ENCODE results near the gene CNTN4.
"Not testable (repeated sequence)": the region's sequence is repeated elsewhere in the genome, so short reads cannot be mapped to it uniquely, and the experiment has no call there.

CNTN4 gene

DNA sequence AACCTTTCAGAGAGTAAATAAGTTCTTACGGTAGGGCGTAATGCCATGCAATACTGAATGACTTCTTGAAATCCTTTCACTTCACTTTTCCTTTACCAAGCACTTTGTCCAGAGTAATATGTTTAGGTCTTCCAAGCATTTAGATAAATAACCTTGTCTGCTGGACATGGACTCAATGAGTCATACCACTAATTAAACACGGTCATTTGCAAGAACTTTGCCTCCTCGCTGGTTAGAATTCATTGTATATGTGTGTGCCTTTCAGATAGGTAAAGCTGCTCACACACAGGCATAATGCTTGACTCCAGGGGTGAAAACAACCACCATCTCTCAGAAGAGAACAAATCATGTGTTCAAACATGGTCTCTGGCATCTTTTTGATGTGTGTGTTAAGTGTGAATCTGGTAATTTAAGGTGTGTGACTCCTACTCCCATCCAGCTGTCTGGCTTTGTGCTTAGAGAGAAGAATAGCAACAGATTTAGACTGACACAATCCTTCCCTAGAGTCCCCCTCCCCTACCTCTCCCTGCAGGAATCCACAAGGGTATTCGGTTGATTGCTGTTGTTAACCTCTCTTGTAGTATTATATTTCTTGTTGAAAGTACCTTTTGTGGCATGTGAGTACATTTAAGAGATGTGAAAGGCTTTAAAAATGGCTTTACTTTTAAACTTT, 419.0 kb downstream of the CNTN4 start:
- no peak for DNase-seq (ENCODE audit: low spot score)

DNA sequence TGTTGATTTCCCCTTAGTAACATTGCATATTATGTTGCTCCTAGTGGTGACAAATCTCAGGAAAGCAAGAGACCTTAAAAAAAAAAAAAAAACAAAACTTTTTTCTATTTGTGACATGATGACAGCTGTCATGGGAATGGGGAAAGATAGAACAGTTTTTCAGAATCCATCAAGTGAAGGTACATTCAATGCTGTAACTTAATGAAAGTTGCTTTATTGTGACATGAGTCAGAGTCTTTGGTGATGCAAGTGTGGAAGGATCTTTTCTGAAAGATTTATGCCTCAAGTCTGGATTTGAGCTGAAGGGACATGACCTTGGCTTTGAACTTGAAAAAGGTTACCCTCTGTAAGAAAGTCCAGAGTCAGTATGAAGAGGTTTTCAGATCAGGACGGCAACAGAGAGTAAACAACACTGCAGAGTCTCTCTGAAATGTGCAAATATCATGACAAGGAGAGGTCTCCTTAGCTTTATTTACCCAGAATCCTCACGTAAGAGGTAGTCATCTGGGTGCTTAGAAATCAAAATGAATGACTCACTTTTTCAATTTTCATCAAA, 424.7 kb downstream of the CNTN4 start:
- no peak for DNase-seq (ENCODE audit: low spot score)

DNA sequence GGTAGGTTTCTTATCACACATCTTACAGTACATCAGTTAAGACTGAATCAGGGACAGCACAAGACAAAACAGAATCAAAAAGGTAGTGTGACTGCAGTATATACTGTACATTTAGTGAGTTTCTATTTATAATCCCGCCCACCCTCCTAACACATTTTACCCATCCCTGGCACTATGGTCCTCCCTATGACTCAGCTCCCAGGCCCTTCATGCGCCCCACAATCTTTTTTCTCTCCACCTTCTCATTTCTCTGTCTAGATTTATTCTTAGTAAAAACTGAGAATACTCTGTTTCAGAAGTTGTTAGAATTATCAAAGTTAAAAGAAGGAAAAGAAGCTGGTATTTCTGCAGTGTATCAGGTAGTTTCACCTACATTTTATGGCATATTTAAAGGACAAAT, 427.3 kb downstream of the CNTN4 start:
- no peak for DNase-seq (ENCODE audit: low spot score)

DNA sequence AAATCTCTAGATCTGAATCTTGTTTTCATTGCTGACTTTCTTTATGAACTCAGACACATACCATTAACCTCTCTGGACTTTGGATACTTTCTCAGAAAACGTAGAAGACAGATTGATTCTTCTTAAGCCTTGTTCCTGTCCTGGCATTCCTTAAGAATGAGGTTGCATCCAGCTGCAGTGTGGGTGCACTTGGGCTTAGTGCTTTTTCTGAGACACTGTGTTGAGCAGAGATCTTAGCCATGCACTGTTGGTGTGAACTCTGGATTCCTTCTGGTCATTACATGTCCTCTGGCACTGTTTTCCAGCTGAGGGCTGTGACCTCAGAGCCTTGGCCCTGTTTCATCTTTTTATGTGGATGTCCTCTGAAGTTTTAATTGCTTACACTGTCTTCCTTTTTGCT, 428.3 kb downstream of the CNTN4 start:
- no peak for DNase-seq (ENCODE audit: low spot score)

DNA sequence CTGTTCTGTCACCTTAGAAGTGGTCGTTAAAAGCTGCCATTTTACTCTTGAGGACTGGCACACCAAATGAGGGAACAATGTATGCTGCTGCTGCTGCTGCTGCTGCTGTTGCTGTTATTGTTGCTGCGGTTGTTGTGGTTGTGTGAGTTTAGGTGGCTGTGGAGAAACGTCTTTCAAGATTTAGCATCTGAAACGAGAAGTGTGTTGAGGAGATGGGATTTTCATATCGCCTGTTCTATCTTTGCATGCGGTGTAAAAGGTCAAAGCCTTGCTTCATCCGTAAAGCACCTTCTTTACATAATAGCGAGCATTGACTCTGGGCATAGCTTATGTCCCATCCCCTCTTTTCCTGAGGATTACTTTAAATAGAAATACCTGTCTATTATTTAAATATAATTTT, 428.7 kb downstream of the CNTN4 start:
- DNase-seq (ENCODE audit: low spot score), result not testable (repeated sequence)

DNA sequence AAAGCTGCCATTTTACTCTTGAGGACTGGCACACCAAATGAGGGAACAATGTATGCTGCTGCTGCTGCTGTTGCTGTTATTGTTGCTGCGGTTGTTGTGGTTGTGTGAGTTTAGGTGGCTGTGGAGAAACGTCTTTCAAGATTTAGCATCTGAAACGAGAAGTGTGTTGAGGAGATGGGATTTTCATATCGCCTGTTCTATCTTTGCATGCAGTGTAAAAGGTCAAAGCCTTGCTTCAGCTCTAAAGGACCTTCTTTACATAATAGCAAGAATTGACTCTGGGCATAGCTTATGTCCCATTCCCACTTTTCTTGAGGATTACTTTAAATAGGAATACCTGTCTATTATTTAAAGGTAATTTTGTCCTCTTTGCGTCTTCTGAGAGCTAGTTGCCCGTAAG, 436.1 kb downstream of the CNTN4 start:
- not testable (repeated sequence) for DNase-seq (ENCODE audit: low spot score)

DNA sequence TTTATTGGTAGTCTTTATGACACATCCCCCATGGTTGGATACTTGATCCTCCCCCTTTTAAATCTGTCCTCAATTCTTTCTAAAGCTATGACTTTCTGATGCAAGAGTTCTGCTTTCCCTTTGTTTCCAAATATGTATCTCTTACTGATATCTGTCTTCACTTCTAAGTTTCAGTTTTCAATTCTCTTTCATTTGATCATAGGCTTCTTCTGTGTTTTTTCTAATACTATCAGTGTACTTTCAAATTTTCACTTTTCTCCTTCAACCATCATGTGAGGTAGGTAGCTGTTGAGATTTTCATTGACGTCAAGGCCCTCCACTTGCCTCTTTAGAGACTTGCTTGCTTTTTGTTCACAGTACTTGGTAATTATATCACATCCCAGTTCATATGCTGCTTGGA, 436.5 kb downstream of the CNTN4 start:
- DNase-seq (ENCODE audit: low spot score), result no peak

DNA sequence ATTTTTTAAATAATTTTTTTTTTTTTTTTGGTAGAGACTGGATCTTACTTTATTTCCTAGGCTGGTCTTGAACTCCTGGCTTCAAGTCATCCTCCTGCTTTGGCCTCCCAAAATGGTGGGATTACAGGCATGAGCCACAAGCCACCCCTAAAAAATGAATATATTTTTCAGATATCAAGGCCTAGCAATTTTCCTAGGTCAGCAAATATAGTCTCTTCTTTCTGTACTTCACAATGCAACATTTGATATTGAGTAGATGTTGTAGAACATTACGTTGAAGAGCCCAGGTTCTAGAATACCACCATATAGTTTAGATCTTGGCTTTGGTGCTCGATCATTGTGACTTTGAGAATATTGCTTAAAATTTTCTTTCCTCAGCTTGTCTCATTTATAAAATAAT, 437.9 kb downstream of the CNTN4 start:
- no peak for DNase-seq (ENCODE audit: low spot score)

DNA sequence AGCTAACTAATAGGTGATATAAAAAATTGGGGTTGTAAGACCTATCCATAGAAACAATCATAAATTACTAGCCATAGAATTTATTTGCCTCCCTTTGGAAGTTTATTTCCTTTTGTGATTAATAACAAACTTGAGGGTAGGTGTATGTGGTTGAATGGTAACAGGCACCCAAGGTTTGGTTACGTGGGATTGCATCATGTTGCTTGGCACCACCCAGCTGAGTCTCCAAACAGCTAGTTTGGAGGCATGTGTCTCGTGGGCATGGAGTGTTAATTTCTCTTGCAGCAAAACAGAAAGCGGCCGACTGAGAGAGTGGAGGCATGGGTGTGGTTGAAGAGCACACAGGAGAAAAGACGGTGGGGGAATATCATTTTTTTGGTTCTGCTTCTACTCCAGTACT, 441.4 kb downstream of the CNTN4 start:
- DNase-seq (ENCODE audit: low spot score), result no peak

DNA sequence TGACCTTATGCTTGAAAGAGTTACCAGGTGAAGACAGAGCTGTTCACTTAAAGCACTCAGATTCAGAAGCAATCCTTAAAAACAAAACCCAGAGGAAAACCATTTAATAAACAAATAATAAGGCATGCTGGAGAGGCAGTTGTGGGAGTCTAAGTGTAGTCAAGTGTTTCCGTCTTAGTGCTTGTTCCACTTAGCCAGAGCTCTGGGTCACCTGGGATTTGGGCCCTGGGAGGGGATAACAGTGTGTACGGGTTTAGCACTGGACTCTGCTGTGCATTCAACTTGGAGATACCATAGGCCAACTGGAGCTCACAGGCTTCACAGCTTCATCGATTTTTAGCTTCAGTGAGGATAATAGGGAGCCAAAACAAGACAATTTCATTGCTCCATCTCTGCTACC, 444.6 kb downstream of the CNTN4 start:
- no peak for DNase-seq (ENCODE audit: low spot score)

DNA sequence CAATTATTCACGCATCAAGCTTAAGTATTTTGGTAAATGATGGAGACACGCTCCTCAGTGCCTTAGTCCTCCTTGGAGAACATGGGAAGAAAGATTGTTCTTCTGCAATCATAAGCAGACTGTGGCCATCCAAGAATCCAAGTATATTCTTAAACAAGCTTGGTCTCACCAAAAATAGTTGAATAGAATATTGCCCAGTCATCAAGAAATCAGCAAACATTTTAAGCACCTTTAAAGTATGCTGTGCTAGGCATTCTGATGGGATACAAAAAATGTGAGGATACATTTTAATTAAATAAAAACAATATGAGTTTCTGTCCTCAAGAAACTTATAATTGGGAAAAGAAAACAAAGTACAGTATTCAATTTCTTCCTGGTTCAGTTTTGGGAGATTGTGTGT, 445.5 kb downstream of the CNTN4 start:
- DNase-seq (ENCODE audit: low spot score), result no peak

DNA sequence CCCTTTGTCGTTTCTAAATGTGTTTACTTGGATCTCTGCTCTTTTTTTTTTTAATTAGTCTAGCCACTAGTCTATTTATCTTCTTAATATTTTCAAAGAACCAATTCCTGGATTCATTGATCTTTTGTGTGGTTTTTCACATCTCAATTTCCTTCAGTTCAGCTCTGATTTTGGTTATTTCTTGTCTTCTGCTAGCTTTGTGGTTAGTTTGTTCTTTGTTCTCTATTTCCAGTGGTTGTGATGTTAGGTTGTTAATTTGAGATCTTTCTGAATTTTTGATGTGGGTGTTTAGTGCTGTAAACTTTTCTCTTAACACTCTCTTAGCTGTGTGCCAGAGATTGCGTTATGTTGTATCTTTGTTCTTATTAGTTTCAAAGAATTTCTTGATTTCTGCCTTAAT, 446.1 kb downstream of the CNTN4 start:
- DNase-seq (ENCODE audit: low spot score), result no peak

DNA sequence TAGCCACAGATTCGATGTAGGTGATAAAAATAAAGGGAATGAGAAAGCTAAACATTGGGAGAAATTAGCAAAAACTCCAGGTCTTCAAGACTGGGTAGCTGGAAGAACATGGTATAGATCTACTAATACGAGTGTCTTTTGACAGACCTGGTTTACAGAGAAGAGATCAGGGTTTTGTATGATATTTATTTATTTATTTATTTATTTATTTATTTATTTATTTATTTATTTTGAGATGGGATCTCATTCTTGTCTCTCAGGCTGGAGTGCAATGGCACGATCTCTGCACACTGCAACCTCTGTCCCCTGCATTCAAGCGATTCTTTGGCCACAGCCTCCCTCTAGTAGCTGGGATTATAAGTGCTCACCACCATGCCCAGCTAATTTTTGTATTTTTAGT, 448.4 kb downstream of the CNTN4 start:
- no peak for DNase-seq (ENCODE audit: low spot score)

DNA sequence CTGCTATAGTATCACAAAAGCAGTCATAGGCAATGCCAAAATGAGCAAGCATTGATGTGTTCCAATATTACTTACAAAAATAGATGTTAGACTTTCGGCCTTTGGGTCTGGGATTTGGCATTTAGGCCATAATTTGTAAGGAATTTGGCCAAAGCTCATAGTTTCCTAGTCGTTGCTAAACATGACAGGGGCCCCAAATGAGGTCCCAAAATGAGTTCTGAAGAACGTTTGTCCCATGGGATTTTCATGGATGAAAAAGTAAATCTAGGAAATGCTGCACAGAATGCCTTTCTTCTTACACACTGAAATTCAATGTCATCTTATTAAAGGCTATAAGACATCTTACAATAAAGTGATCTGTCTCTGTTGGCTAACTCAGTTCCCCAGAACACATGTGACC, 456.0 kb downstream of the CNTN4 start:
- no peak for DNase-seq (ENCODE audit: low spot score)

DNA sequence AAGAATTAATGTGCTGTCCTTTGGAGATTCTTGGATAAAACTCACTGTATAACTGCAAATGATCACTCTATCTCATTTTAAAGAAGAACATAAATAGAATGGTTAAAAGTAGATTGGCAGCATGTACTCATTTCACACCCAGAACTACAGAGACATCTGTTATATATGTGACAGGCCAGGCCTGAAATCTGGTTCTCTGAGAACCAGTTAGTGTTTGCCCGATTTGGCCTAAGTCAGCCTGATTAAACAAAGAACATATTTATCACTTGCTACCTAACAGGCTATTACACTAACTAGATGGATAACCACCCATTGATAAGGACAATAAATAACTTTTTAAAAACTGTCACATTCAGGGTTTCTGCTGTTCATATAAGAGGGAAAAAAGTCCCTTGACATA, 460.1 kb downstream of the CNTN4 start:
- DNase-seq (ENCODE audit: low spot score), result no peak

DNA sequence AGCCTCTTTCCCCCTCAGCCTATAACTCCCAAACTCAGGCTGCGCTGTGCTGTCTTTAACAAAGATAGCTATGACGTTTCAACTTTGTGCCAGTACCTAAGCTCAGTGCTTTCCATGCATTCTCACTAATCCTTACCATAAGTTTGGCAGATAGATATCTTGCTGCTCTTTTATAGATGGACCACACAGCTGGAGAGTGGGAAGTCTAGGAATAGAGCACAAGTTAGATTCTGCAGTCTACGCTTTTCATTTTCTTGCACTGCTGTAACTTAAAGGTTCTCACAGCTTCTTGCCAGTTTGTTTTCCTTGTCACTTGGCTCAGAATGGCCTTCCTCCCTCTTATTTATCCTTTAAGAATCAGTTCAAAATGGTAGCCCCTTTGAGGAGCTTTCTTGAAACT, 468.8 kb downstream of the CNTN4 start:
- DNase-seq (ENCODE audit: low spot score), result no peak

DNA sequence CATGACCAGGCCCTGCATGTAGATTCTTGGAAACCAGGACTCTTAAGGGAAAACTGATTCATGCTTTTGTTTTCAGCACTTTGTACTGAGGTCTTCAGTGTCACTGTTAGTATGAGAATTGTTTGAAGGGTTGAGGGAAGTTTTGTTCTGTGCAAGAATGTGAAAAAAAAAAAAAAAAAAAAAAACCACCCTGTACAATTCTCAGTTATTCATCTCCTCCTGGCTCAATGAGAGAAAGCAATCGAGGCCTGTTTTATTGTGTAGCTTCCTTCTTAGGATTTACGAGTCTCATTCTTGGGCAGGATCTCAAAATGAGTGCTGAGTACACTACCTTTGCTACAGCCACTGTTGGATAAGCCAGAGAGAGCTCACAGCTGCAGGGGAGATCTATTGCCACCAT, 469.5 kb downstream of the CNTN4 start:
- no peak for DNase-seq (ENCODE audit: low spot score)

DNA sequence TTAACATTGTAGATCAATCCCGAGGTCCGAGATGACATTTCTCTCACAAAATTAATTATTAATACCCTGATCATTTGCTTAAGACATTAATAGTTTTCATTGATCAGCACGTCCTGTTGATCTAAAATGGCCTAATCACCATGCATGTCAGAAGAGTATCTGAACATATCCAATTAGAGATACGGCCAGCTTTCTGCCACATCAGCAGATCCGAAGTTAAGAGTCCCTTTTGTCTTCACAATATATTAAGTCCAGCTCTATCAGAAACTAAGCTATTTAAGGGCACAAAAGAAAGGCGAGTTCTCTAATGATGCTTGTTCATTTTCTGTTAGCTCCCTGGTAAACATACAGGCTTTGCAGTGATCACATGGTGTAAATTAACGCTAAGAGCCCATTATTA, 470.3 kb downstream of the CNTN4 start:
- no peak for DNase-seq (ENCODE audit: low spot score)

DNA sequence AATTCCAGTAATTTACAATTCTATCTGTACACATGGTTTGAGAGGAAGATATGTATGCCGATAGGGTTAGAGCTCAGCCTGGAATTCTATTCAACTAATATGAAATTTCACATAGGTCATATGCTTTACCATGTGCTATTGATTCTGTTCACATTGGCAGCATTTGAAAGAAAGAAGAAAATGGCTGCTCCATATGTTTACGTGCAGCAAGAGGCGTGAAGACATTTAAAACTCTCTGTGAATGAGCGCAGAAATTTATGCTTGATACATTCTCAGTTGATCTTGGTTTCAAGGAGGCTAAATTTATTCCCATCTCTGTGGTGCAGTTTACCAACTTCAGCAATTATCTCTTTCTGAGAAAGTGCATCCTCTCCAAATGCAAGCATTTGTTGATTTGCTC, 478.9 kb downstream of the CNTN4 start:
- no peak for DNase-seq (ENCODE audit: low spot score)

DNA sequence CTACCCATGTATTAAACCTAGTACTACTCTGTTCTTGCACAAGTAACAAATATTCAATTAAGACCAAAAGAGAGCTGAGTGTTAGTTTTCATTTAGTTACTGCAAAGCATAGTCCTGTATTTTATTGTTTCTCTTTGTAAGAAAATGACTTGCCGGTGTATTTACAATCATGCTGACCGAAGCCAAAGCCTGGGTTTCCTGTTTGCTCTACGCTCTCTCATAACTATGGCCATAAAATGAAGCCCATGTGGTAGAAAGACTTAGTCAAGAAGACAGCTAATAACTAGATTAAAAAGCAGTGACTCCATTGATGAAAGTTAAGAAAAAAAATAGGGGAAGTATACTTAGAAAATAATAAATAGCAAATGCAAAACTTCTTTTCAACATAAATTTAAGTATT, 479.9 kb downstream of the CNTN4 start:
- no peak for DNase-seq (ENCODE audit: low spot score)

DNA sequence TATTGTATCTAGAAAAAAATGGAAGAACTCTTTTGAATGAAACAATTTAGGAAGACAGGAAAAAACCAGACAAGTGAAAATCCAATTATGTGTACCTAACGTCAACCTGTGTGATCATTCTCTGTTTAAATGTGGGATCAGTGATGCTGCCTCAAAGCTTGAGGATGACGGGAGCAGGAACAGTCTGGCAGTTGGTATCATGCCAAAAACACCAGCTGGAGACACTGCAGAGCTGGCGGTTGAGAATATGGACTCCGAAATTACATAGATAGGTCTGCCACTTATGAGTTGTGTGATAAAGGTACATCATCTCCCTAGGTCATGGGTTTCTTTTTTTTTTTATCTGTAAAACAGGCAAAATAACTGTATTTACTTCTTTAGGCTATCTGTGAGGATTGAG, 480.5 kb downstream of the CNTN4 start:
- DNase-seq (ENCODE audit: low spot score), result no peak

DNA sequence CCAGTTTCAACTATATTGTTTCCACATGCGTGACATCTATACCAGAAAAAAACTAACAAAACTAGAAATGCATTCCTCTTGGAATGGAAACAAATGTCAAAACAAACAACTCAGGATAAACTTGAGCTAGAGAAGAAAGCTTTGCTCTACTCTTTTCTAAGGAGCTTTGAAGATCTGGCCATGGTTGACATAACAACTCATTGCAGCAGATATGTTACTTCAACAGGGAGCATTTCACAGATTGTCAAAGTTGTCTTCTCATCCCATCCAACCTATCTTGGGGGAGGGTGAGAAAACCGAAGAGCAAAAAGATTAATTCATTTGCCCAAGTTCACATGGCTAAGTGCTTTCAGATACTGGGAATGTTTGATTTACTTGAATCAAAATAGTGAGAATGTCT, 484.4 kb downstream of the CNTN4 start:
- DNase-seq (ENCODE audit: low spot score), result no peak

DNA sequence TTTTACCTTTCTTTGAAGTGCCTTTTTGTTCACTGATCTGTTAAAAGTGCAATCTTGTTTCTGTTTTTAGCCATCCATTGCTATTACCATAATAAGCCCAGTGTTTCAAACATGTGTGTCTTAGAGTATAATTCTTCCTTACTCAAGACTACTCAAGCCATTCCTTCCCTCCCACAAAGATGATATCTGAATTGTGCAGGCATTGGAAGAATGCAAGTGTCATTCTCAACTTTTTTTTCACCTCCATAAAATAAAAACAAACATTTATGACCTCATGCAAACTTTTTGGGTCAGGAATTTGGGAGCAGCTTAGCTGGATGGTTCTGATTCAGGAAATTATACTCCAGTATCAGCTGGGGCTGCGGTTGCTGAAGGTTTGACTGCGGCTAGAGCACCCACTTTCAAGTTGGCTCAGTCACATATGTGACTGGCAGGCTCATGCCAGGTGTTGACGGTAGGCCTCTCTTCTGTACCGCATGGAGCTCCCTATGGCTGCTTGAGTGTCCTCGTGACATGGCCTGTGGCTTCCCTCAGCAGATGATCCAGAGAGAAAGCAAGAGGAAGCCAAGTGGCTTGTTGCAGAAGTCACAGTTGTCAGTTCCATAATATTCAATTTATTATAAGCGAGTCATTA, 490.8 kb downstream of the CNTN4 start:
- DNase-seq (ENCODE audit: low spot score), result no peak

DNA sequence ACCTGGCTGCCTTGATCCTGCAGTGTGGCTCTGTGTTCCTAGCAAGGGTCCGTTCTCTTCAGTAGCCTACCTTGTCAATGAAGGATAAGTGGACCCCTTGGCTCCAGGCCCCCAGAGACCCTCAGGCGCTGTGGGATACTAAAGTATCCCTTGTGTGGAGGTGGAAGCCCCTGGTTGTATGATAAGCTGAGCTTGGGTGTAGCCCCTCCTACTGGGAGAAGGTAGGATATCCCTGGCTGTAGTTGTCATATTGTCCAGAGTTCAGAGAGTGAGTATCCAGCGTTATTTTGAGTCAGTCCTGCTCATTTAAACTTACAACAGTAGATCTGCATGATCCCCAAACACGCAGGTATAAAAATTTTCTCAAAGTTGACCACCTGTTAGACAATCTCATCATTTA, 496.8 kb downstream of the CNTN4 start:
- no peak for DNase-seq (ENCODE audit: low spot score)
